Measurements from ENCODE around the gene NF2.

DNA sequence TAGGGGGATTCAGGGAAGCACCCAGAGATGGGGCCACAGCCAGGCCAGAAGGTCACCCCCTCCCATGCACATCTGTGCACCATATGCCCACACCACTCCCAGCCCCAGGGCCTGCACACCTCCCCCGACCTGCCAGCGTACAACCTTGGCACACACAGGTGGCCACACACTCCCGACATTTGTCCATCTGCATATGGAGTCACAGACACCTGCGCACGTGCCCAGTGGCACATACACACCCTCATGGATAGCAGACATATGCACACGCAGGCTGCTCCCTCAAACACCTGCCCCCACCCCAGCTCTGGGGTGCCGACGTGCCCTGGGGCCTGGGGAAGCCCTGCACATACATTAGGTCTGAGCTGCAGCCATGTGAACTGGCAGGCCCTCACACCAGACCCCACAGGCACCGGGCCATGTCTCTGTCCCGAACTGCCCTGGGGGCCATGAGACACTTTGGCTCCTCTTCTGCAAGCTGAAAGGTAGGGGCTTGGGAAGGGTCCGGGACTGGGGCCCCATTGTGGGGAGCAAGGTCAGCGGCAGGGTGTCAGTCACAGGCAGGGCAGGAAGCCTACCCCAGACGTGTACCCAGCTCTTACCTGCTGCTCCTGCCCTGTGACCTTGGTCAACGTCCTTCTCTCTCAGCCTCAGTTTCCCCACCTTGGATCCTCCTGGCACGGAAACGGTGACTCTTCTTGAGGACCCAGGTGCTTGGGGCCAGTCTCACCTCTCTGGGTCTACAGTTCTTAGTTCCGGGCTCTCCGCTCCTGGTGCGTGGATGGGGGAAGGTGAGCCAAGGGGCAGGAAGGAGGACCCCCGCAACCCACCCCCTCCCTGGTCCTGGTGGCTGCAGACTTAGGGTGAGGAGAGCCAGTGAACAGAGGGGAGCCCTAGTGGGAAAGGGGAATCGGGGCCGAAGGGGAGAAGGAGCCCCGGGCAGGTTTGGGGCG, 115.8 kb downstream of the NF2 start:
- TF ChIP-seq, protein P1, sequence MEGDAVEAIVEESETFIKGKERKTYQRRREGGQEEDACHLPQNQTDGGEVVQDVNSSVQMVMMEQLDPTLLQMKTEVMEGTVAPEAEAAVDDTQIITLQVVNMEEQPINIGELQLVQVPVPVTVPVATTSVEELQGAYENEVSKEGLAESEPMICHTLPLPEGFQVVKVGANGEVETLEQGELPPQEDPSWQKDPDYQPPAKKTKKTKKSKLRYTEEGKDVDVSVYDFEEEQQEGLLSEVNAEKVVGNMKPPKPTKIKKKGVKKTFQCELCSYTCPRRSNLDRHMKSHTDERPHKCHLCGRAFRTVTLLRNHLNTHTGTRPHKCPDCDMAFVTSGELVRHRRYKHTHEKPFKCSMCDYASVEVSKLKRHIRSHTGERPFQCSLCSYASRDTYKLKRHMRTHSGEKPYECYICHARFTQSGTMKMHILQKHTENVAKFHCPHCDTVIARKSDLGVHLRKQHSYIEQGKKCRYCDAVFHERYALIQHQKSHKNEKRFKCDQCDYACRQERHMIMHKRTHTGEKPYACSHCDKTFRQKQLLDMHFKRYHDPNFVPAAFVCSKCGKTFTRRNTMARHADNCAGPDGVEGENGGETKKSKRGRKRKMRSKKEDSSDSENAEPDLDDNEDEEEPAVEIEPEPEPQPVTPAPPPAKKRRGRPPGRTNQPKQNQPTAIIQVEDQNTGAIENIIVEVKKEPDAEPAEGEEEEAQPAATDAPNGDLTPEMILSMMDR (conservative IDR thresholded peaks at IDR 0.05; ENCODE audit: low read length) = no peak
- no peak for TF ChIP-seq EZH2phosphoT487 (IDR thresholded peaks at IDR 0.05; ENCODE audit: borderline replicate concordance)
